ENCODE data around the gene NXPE3. TPM values are rescaled to one million over a fixed set of nuclear protein-coding genes. Genes with fewer than 3 reads are reported as not detected.

The NXPE3 gene
- total and polyA plus RNA-seq, 2 of the 8 experiments (the other 6 are each of a cell fraction or from before 2014, with no cell fraction given): 10.9 to 22.7 TPM

DNA sequence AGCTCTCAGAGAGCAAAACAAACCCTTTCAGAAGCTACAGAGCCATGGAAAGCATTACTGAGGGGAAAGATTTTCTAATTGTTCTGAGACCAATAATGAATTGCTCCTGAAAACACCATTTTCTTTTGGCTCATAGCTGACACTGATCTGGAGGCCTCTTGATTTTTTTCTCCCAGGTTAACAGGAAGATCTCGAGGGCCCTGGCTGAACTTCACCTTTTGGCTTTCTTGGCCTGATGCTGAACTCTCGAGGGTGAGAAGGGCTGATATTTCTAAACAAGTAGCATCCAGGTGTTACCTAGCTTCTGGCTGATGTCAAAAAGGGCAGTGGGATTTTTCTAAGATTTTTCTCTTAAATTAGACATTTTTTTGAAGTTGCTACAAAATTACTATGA, 50.4 kb downstream of the NXPE3 start:
- H3K4me3 ChIP-seq (ENCODE audit: extremely low read depth in 1 of 4, insufficient read depth in 2 of 4, low read depth in 3 of 4, low read length in 4 of 4): no peak overlapping the region
- TF ChIP-seq HDAC2 (IDR thresholded peaks at IDR 0.05; ENCODE audit: borderline replicate concordance in 1 of 2, low read depth in 2 of 2, low read length in 2 of 2) (no peak), CEBPB (IDR thresholded peaks at IDR 0.05; ENCODE audit: low read depth, low read length) (no peak), POU5F1 (IDR thresholded peaks at IDR 0.05; ENCODE audit: low read depth, low read length) (no peak), PHF8 (conservative IDR thresholded peaks at IDR 0.05; ENCODE audit: low read depth, low read length) (no peak), RFX5 (IDR thresholded peaks at IDR 0.05; ENCODE audit: borderline replicate concordance, low read depth, low read length) (no peak), BCL11A (IDR thresholded peaks at IDR 0.05; ENCODE audit: low read depth in 2 of 2, low read length in 2 of 2) (no peak), TBP (IDR thresholded peaks at IDR 0.05; ENCODE audit: low read depth, low read length) (no peak), TAF1 (IDR thresholded peaks at IDR 0.05; ENCODE audit: low read depth, low read length) (no peak), JUN (IDR thresholded peaks at IDR 0.05; ENCODE audit: low read depth, low read length) (no peak), SP1 (IDR thresholded peaks at IDR 0.05; ENCODE audit: low read depth, low read length) (no peak), SUZ12 (IDR thresholded peaks at IDR 0.05; ENCODE audit: low read length) (no peak), YY1 (IDR thresholded peaks at IDR 0.05; ENCODE audit: low read depth, low read length) (no peak)
- TF ChIP-seq, protein P1, sequence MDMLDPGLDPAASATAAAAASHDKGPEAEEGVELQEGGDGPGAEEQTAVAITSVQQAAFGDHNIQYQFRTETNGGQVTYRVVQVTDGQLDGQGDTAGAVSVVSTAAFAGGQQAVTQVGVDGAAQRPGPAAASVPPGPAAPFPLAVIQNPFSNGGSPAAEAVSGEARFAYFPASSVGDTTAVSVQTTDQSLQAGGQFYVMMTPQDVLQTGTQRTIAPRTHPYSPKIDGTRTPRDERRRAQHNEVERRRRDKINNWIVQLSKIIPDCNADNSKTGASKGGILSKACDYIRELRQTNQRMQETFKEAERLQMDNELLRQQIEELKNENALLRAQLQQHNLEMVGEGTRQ (IDR thresholded peaks at IDR 0.05; ENCODE audit: low read length): no peak

More for the DNA sequence above, 50.4 kb downstream of the NXPE3 start:
- no peaks in the 10 kb centered on the region for H4K20me1 ChIP-seq (replicated peaks in 1 of 2; ENCODE audit: control insufficient read depth in 1 of 2, insufficient read depth in 2 of 2, low read length in 2 of 2)
- no peaks in the 10 kb centered on the region for H3K23me2 ChIP-seq (ENCODE audit: low read depth, low read length)
- peak overlapping the region; percentile 82; the same call in 1 of the 2 replicates for H2BK12ac ChIP-seq (ENCODE audit: low read depth, low read length)
- DNase-seq (ENCODE audit: low read depth in 1 of 2, low spot score in 2 of 2): no peak
- ChIA-PET POLR2A (ENCODE audit: partially characterized antibody) (interaction anchor here (0.7 to 3.2 kb wide), 4 partner anchors 9 to 152 kb away, joined by 3 to 22 read pairs (median 10); partner anchors contain the start of gene NFKBIZ), CTCF (ENCODE audit: partially characterized antibody) (interaction anchor here (0.7 to 1.9 kb wide), 9 partner anchors 8 to 677 kb away, joined by 3 to 8 read pairs (median 3); partner anchors contain the start of gene NFKBIZ)
- peak overlapping the region; percentile 47 to 89; a peak in 2 of 4 replicates for H3K4me2 ChIP-seq (ENCODE audit: insufficient read depth in 1 of 2, low read depth in 2 of 2, low read length in 2 of 2)
- H3K36me3 ChIP-seq (ENCODE audit: control insufficient read depth in 2 of 4, insufficient read depth in 4 of 4, low read length in 3 of 4): peaks cover 0 to 3% (median 0%) of the 10 kb centered on the region in 4 experiments; a peak in 1 of 8 replicates
- H3K4me1 ChIP-seq (replicated peaks in 1 of 4; ENCODE audit: control insufficient read depth in 3 of 4, insufficient read depth in 4 of 4, low read length in 3 of 4): peaks cover 0 to 8% (median 4%) of the 10 kb centered on the region in 4 experiments; a peak in 5 of 7 replicates
- H3K56ac ChIP-seq (replicated peaks; ENCODE audit: insufficient read length, low read depth, low read length): no peak overlapping the region
- H3K14ac ChIP-seq (ENCODE audit: insufficient read length): no peak overlapping the region
- no peak overlapping the region; the same call in 1 of the 2 replicates for H2AFZ ChIP-seq (ENCODE audit: low read length)
- no peaks in the 10 kb centered on the region; the same call in 1 of the 2 replicates for H3K79me1 ChIP-seq (ENCODE audit: low read depth, low read length)
- no peak overlapping the region for H4K8ac ChIP-seq (ENCODE audit: extremely low read depth, insufficient read depth, low read length)
- H2BK5ac ChIP-seq (ENCODE audit: low read depth, low read length): 0 out of 2 replicates have a peak overlapping the region, but pooled peaks have one; percentile 13
- no peak overlapping the region for H4K5ac ChIP-seq (ENCODE audit: insufficient read length, low read depth, low read length)
- H3K4ac ChIP-seq (replicated peaks; ENCODE audit: insufficient read length, low read depth, low read length): no peak overlapping the region
- H3K9ac ChIP-seq (replicated peaks in 1 of 4; ENCODE audit: extremely low read depth in 1 of 4, low read depth in 3 of 4, low read length in 3 of 4): no peak overlapping the region
- no peak overlapping the region for H2AK5ac ChIP-seq (ENCODE audit: low read depth, low read length)
- no peaks in the 10 kb centered on the region for H3K9me3 ChIP-seq (ENCODE audit: insufficient read depth in 2 of 2, low read depth in 1 of 2, low read length in 1 of 2)
- no peak for FAIRE-seq
- H2BK120ac ChIP-seq (replicated peaks; ENCODE audit: low read depth, low read length): no peak overlapping the region
- no peak overlapping the region for H3K18ac ChIP-seq (ENCODE audit: extremely low read depth, low read length)
- H3K27me3 ChIP-seq (replicated peaks in 1 of 4; ENCODE audit: control insufficient read depth in 3 of 4, extremely low read depth in 1 of 4, insufficient read depth in 3 of 4, low read length in 3 of 4): no peaks in the 10 kb centered on the region
- no peaks in the 10 kb centered on the region for H3K79me2 ChIP-seq (ENCODE audit: control insufficient read depth in 1 of 2, insufficient read depth in 2 of 2, low read length in 2 of 2)
- no peak overlapping the region for H3K23ac ChIP-seq (ENCODE audit: insufficient read length)
- WGBS, 2 experiments (ENCODE audit: extremely low coverage in 1 of 2, insufficient coverage in 1 of 2, insufficient read length in 1 of 2, insufficient replicate concordance in 2 of 2, low coverage in 1 of 2, low lambda C conversion rate in 2 of 2, missing lambda C conversion rate in 1 of 2): 78% methylated on average over 2 of the region's 2 CpGs; no CpG with 5 or more reads in 1 of the 2 experiments
- peak overlapping the region; percentile 90 for H4K91ac ChIP-seq (replicated peaks; ENCODE audit: insufficient read length, low read length)
- H3K27ac ChIP-seq (ENCODE audit: low read depth, low read length): no peak overlapping the region
- H2BK20ac ChIP-seq (ENCODE audit: low read length): no peak overlapping the region
- H2BK15ac ChIP-seq (ENCODE audit: low read length): no peak overlapping the region
